ENCODE results near the gene NHSL2.
A peak's percentile ranks its signal among the peaks of the same experiment; 100 is the strongest.
"Not testable (repeated sequence)": the region's sequence is repeated elsewhere in the genome, so short reads cannot be mapped to it uniquely, and the experiment has no call there.

NHSL2 gene

DNA sequence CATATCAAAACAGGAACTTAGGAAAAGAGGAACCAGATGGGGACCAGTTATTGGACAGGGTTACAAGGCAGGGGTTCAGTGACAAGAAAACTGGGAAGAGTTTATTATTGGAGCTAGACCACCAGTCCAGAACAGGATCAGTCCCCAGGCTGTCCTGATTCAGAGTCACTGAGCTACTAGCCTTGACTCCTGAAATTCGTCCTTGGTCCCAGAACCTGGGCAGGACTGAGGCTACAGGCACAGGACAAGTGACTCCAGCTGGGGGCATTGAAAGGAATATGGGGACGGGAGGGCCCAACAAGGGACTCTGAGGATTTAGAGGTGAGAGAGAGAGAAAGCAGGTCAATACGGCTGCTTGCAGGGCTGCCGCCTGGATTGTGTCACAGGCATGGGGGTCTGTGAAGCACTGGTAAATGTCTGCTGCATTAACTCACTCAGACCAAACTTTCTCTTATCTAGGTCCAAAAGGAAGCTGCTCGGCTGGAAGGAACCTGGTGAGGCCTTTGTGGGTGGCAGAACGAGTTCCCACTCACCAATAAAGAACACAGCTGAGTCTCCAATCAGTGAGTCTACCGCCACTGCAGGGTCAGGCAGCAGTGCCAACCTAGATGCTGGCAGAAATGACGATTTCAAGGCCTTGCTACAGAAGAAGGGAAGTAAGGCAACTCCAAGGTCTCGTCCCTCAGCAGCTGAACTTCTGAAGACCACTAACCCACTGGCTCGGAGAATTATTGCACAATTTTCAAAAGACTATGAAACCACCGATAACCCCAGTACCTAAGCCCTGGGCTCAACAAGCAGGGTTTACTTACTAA is 232.4 kb downstream of the NHSL2 start:
- Histone ChIP-seq H3K9ac (ENCODE audit: low read depth in 1 of 2, low read length in 2 of 2) (no peak overlapping the region), H3K27ac (ENCODE audit: low read depth, low read length) (no peak overlapping the region), H3K36me3 (ENCODE audit: control insufficient read depth in 1 of 2, insufficient read depth in 2 of 2, low read length in 2 of 2) (no peaks in the 10 kb centered on the region), H3K9me3 (ENCODE audit: control insufficient read depth in 1 of 2, low read length in 2 of 2) (no peaks in the 10 kb centered on the region), H3K4me3 (ENCODE audit: low read depth in 1 of 2, low read length in 2 of 2) (no peak overlapping the region), H3K4me1 (ENCODE audit: control insufficient read depth in 1 of 2, insufficient read depth in 2 of 2, low read length in 2 of 2) (no peaks in the 10 kb centered on the region), H3K27me3 (ENCODE audit: control insufficient read depth in 1 of 2, insufficient read depth in 2 of 2, low read length in 2 of 2) (no peaks in the 10 kb centered on the region)

DNA sequence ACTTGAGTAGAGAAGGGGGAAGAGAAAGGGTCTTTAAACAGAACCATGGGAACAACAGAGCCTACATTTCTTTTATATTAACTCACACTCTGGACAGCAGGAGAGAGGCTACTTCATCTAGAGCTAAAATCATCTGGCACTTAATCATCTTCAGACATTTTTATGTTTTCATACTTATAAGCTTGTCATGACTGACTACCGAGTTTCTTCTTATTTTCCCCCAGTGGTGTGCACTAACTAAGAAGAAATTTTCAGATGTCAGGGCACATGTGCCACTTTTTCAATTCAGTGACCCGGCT is 232.9 kb downstream of the NHSL2 start:
- Histone ChIP-seq H3K36me3 (ENCODE audit: control insufficient read depth in 1 of 2, insufficient read depth in 2 of 2, low read length in 2 of 2) (no peaks in the 10 kb centered on the region), H3K9me3 (ENCODE audit: control insufficient read depth in 1 of 2, low read length in 2 of 2) (no peaks in the 10 kb centered on the region), H3K9ac (ENCODE audit: low read depth in 1 of 2, low read length in 2 of 2) (no peak overlapping the region), H3K27me3 (ENCODE audit: control insufficient read depth in 1 of 2, insufficient read depth in 2 of 2, low read length in 2 of 2) (no peaks in the 10 kb centered on the region), H3K27ac (ENCODE audit: low read depth, low read length) (no peak overlapping the region), H3K4me3 (ENCODE audit: low read depth in 1 of 2, low read length in 2 of 2) (no peak overlapping the region), H3K4me1 (ENCODE audit: control insufficient read depth in 1 of 2, insufficient read depth in 2 of 2, low read length in 2 of 2) (no peaks in the 10 kb centered on the region)

DNA sequence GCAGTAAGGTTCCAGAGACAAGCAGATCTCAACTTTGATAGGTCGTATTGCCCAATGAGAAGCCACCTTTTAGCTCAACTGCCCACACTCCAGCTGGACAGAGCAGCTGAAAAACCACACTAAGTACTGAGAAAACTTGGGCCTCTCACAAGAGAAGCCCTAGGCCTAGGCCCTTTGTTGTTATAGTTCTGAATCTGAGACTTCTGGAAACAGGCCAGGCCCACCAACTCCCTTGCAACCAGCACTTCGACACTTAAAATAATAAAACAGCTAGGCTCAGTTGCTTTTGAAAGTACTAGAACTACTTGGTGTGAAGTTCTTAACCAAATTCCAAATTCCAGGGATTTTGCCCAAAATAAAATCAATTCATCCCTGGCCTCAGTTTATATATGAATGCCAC is 234.5 kb downstream of the NHSL2 start:
- no peak overlapping the region for H3K9ac ChIP-seq (ENCODE audit: low read depth in 1 of 2, low read length in 2 of 2)
- H3K27ac ChIP-seq (ENCODE audit: low read depth, low read length): no peak overlapping the region
- no peaks in the 10 kb centered on the region for H3K9me3 ChIP-seq (ENCODE audit: control insufficient read depth in 1 of 2, low read length in 2 of 2)
- no peaks in the 10 kb centered on the region for H3K4me1 ChIP-seq (ENCODE audit: control insufficient read depth in 1 of 2, insufficient read depth in 2 of 2, low read length in 2 of 2)
- H3K36me3 ChIP-seq (ENCODE audit: control insufficient read depth in 1 of 2, insufficient read depth in 2 of 2, low read length in 2 of 2): no peaks in the 10 kb centered on the region
- H3K4me3 ChIP-seq (ENCODE audit: low read depth in 1 of 2, low read length in 2 of 2): no peak overlapping the region
- H3K27me3 ChIP-seq (ENCODE audit: control insufficient read depth in 1 of 2, insufficient read depth in 2 of 2, low read length in 2 of 2): no peaks in the 10 kb centered on the region

DNA sequence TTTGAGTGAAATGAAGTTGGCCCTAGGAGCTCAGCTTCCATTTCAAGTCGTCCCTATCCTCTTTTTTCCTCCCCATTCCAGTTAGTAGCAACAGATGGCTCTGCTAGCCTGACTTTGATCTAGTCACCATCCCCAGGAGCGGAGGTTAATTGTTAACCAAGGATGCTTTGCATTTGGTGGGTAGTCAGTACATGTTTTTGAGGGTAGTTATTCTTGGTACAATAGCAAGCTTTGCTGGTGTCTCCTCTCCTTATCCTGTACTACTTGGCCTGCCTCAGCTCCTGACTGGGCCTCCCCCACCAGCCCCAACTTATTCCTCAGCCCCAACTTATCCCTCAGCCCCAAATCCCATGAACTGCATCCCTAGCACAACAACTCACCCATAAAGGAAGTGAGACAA is 235.9 kb downstream of the NHSL2 start:
- Histone ChIP-seq H3K27me3 (ENCODE audit: control insufficient read depth in 1 of 2, insufficient read depth in 2 of 2, low read length in 2 of 2) (no peaks in the 10 kb centered on the region), H3K27ac (ENCODE audit: low read depth, low read length) (no peak overlapping the region), H3K4me1 (ENCODE audit: control insufficient read depth in 1 of 2, insufficient read depth in 2 of 2, low read length in 2 of 2) (no peaks in the 10 kb centered on the region), H3K4me3 (ENCODE audit: low read depth in 1 of 2, low read length in 2 of 2) (no peak overlapping the region), H3K9me3 (ENCODE audit: control insufficient read depth in 1 of 2, low read length in 2 of 2) (no peaks in the 10 kb centered on the region), H3K36me3 (ENCODE audit: control insufficient read depth in 1 of 2, insufficient read depth in 2 of 2, low read length in 2 of 2) (no peaks in the 10 kb centered on the region), H3K9ac (ENCODE audit: low read depth in 1 of 2, low read length in 2 of 2) (no peak overlapping the region)

DNA sequence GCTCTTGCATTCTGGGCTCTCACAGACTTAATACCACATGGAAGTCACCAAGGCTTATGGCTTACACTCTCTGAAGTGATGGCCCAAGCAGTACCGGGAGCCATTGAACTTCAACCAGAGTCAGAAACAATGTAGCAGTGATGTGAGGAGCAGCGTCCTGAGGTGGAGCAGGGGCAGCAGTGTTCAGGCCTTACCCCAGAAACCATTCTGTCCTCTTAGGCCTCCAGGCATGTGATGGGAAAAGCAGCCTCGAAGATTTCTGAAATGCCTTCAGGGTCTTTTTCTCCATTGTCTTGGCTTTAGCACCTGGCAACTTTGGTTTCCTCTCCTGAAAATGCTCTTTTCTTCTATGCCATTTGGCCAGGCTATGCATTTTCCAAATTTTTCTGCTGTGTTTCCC is 248.1 kb downstream of the NHSL2 start:
- Histone ChIP-seq H3K9ac (ENCODE audit: low read depth in 1 of 2, low read length in 2 of 2) (no peak overlapping the region), H3K9me3 (ENCODE audit: control insufficient read depth in 1 of 2, low read length in 2 of 2) (no peaks in the 10 kb centered on the region), H3K36me3 (ENCODE audit: control insufficient read depth in 1 of 2, insufficient read depth in 2 of 2, low read length in 2 of 2) (no peaks in the 10 kb centered on the region), H3K27ac (ENCODE audit: low read depth, low read length) (no peak overlapping the region), H3K4me3 (ENCODE audit: low read depth in 1 of 2, low read length in 2 of 2) (no peak overlapping the region), H3K4me1 (ENCODE audit: control insufficient read depth in 1 of 2, insufficient read depth in 2 of 2, low read length in 2 of 2) (no peaks in the 10 kb centered on the region), H3K27me3 (ENCODE audit: control insufficient read depth in 1 of 2, insufficient read depth in 2 of 2, low read length in 2 of 2) (no peaks in the 10 kb centered on the region)

DNA sequence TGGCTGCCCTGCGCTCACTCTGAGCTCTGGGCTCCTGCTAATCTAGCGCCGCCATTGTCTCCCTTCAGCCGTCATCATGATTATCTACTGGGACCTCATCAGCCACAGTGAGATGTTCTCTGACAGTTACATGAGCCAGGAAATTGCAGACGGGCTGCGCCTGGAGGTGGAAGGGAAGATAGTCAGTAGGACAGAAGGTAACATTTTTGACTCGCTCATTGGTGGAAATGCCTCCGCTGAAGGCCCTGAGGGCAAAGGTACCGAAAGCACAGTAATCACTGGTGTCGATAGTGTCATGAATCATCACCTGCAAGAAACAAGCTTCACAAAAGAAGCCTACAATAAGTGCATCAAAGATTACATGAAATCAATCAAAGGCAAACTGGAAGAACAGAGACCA is 249.1 kb downstream of the NHSL2 start:
- Histone ChIP-seq H3K9me3 (ENCODE audit: control insufficient read depth in 1 of 2, low read length in 2 of 2) (no peaks in the 10 kb centered on the region), H3K4me1 (ENCODE audit: control insufficient read depth in 1 of 2, insufficient read depth in 2 of 2, low read length in 2 of 2) (no peaks in the 10 kb centered on the region), H3K4me3 (ENCODE audit: low read depth in 1 of 2, low read length in 2 of 2) (no peak overlapping the region), H3K9ac (ENCODE audit: low read depth in 1 of 2, low read length in 2 of 2) (no peak overlapping the region), H3K27me3 (ENCODE audit: control insufficient read depth in 1 of 2, insufficient read depth in 2 of 2, low read length in 2 of 2) (no peaks in the 10 kb centered on the region), H3K36me3 (ENCODE audit: control insufficient read depth in 1 of 2, insufficient read depth in 2 of 2, low read length in 2 of 2) (no peaks in the 10 kb centered on the region), H3K27ac (ENCODE audit: low read depth, low read length) (no peak overlapping the region)

DNA sequence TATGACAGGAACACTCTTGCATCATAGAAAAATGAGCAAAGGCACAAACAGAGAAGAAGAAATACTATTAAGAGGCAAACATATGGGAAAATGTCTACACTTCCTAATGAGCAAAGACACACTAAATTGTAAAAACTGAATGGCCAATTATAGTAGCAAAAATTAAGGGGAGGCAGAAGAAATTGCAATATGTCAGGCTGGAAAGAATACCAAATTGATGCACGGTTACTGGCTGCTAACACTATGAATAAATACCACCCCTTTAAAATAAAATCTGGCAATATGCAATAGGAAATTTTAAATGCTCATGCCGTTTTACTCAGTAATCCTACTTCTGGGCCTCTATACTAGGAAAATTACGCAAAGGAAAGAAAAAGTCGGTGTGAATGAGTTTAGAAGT is 254.9 kb downstream of the NHSL2 start:
- H3K36me3 ChIP-seq (ENCODE audit: control insufficient read depth in 1 of 2, insufficient read depth in 2 of 2, low read length in 2 of 2): no peaks in the 10 kb centered on the region
- no peak overlapping the region for H3K27ac ChIP-seq (ENCODE audit: low read depth, low read length)
- H3K9ac ChIP-seq (ENCODE audit: low read depth in 1 of 2, low read length in 2 of 2): no peak overlapping the region
- no peak overlapping the region for H3K4me3 ChIP-seq (ENCODE audit: low read depth in 1 of 2, low read length in 2 of 2)
- H3K27me3 ChIP-seq (ENCODE audit: control insufficient read depth in 1 of 2, insufficient read depth in 2 of 2, low read length in 2 of 2): no peaks in the 10 kb centered on the region
- no peaks in the 10 kb centered on the region for H3K4me1 ChIP-seq (ENCODE audit: control insufficient read depth in 1 of 2, insufficient read depth in 2 of 2, low read length in 2 of 2)
- no peaks in the 10 kb centered on the region for H3K9me3 ChIP-seq (ENCODE audit: control insufficient read depth in 1 of 2, low read length in 2 of 2)

DNA sequence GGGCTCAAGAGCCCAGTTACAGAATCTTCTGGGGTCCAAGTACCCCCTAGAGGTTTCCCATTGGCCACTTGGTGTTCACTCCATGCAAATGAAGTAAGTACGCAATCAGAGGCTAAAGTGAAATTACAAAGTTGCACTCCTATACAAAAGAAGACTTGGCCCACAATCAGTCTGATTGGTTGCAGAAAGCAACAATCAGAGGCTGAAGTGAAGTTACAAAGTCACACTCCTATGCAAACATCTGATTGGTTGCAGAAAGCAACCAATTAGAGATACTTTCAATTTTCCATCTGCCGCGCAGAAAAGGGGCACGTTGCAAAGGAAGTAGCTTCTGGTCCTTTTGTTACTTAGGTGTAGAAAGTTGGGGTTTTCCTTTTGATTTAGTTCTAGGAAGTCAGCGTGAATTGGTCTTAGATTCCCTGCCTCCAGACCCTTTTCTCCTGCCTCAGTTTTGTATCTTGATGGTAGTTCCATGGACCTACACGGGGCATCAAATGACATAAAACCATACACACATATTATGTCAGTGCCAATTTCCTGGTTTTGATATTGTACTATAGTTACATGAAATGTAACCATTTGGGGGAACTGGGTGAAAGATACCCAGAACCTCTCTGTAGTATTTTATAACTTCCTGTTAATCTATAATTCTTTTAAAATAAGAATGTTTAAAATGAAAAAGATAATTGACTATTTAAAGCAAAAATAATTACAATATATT is 258.5 kb downstream of the NHSL2 start:
- Histone ChIP-seq H3K9ac (ENCODE audit: low read depth in 1 of 2, low read length in 2 of 2) (no peak overlapping the region), H3K27ac (ENCODE audit: low read depth, low read length) (no peak overlapping the region), H3K4me1 (ENCODE audit: control insufficient read depth in 1 of 2, insufficient read depth in 2 of 2, low read length in 2 of 2) (no peaks in the 10 kb centered on the region), H3K9me3 (ENCODE audit: control insufficient read depth in 1 of 2, low read length in 2 of 2) (no peaks in the 10 kb centered on the region), H3K4me3 (ENCODE audit: low read depth in 1 of 2, low read length in 2 of 2) (peak overlapping the region; percentile 35 to 42), H3K27me3 (ENCODE audit: control insufficient read depth in 1 of 2, insufficient read depth in 2 of 2, low read length in 2 of 2) (no peaks in the 10 kb centered on the region), H3K36me3 (ENCODE audit: control insufficient read depth in 1 of 2, insufficient read depth in 2 of 2, low read length in 2 of 2) (no peaks in the 10 kb centered on the region)

DNA sequence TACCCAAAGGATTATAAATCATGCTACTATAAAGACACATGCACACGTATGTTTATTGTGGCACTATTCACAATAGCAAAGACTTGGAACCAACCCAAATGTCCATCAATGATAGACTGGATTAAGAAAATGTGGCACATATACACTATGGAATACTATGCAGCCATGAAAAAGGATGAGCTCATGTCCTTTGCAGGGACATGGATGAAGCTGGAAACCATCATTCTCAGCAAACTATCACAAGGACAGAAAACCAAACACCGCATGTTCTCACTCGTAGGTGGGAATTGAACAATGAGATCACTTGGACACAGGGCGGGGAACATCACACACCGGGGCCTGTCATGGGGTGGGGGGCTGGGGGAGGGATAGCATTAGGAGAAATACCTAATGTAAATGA is 265.6 kb downstream of the NHSL2 start:
- not testable (repeated sequence) for H3K9me3 ChIP-seq (ENCODE audit: control insufficient read depth in 1 of 2, low read length in 2 of 2); H3K9ac ChIP-seq (ENCODE audit: low read depth in 1 of 2, low read length in 2 of 2); H3K27me3 ChIP-seq (ENCODE audit: control insufficient read depth in 1 of 2, insufficient read depth in 2 of 2, low read length in 2 of 2); H3K4me3 ChIP-seq (ENCODE audit: low read depth in 1 of 2, low read length in 2 of 2); H3K27ac ChIP-seq (ENCODE audit: low read depth, low read length); H3K36me3 ChIP-seq (ENCODE audit: control insufficient read depth in 1 of 2, insufficient read depth in 2 of 2, low read length in 2 of 2); H3K4me1 ChIP-seq (ENCODE audit: control insufficient read depth in 1 of 2, insufficient read depth in 2 of 2, low read length in 2 of 2)

DNA sequence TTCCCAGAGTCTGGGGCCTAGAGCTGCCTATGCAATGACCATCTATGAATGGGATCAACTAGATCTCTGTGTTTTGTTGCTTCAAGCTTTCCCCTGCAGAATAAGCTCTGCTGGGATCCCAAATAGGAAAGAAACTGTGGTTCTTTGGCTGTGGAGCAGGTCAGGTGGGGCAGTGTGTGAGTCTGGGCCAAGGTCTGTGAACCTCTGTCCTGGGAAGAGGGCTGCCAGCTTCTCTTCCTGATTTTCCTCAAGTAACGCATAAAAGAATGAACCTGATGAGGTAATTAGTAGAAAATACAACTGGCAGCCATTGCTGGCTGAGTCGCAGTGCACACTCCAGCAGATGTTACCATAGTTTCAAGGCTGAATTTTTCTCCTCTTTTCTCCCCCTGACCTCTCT is 266.3 kb downstream of the NHSL2 start:
- H3K4me3 ChIP-seq (ENCODE audit: low read depth in 1 of 2, low read length in 2 of 2): no peak overlapping the region
- H3K4me1 ChIP-seq (ENCODE audit: control insufficient read depth in 1 of 2, insufficient read depth in 2 of 2, low read length in 2 of 2): peaks cover 0 to 4% of the 10 kb centered on the region in 2 donors
- H3K27ac ChIP-seq (ENCODE audit: low read depth, low read length): no peak overlapping the region
- H3K27me3 ChIP-seq (ENCODE audit: control insufficient read depth in 1 of 2, insufficient read depth in 2 of 2, low read length in 2 of 2): no peaks in the 10 kb centered on the region
- H3K36me3 ChIP-seq (ENCODE audit: control insufficient read depth in 1 of 2, insufficient read depth in 2 of 2, low read length in 2 of 2): no peaks in the 10 kb centered on the region
- H3K9ac ChIP-seq (ENCODE audit: low read depth in 1 of 2, low read length in 2 of 2): no peak overlapping the region
- no peaks in the 10 kb centered on the region for H3K9me3 ChIP-seq (ENCODE audit: control insufficient read depth in 1 of 2, low read length in 2 of 2)

Measured in duodenal mucosa (tissue), 2 donors.